Kidney capillary endothelial cell (primary cell): Measurements from ENCODE around the gene EIF4G3.
"Not testable (repeated sequence)": the region's sequence is repeated elsewhere in the genome, so short reads cannot be mapped to it uniquely, and the experiment has no call there.

ENCODE experiments used
- DNase-seq: peaks from one replicate; pipeline ENCODE4 v3.0.0-alpha.2; 2018; ENCODE audit warnings: low spot score

The EIF4G3 gene

GRCh38 chr1:21106238-21106637 is 70.5 kb downstream of the EIF4G3 start:
- no peak for DNase-seq

- no peak for DNase-seq
These were observed 70.9 kb downstream of the EIF4G3 start for GRCh38 chr1:21105807-21106206.

GRCh38 chr1:21104683-21105082 is 72.0 kb downstream of the EIF4G3 start:
- no peak for DNase-seq

- DNase-seq = no peak
These were observed 76.2 kb downstream of the EIF4G3 start for GRCh38 chr1:21100481-21100921.

GRCh38 chr1:21099869-21100131 is 76.9 kb downstream of the EIF4G3 start:
- no peak for DNase-seq

- DNase-seq = no peak
These were observed 77.4 kb downstream of the EIF4G3 start for GRCh38 chr1:21099034-21099868.

GRCh38 chr1:21098186-21098915 is 78.3 kb downstream of the EIF4G3 start:
- DNase-seq = no peak

GRCh38 chr1:21097729-21098128 is 79.0 kb downstream of the EIF4G3 start:
- no peak for DNase-seq

- DNase-seq = no peak
These were observed 80.7 kb downstream of the EIF4G3 start for GRCh38 chr1:21095976-21096375.

- DNase-seq = not testable (repeated sequence)
These were observed 82.4 kb downstream of the EIF4G3 start for GRCh38 chr1:21094282-21094681.

- not testable (repeated sequence) for DNase-seq
These were observed 83.3 kb downstream of the EIF4G3 start for GRCh38 chr1:21093271-21093958.

- not testable (repeated sequence) for DNase-seq
These were observed 84.2 kb downstream of the EIF4G3 start for GRCh38 chr1:21092545-21092944.

GRCh38 chr1:21091053-21091690 is 85.5 kb downstream of the EIF4G3 start:
- peak; percentile 71 for DNase-seq

- DNase-seq = no peak
These were observed 86.2 kb downstream of the EIF4G3 start for GRCh38 chr1:21090463-21090862.

- no peak for DNase-seq
These were observed 87.0 kb downstream of the EIF4G3 start for GRCh38 chr1:21089731-21090130.

- no peak for DNase-seq
These were observed 87.4 kb downstream of the EIF4G3 start for GRCh38 chr1:21089299-21089698.

- no peak for DNase-seq
These were observed 92.4 kb downstream of the EIF4G3 start for GRCh38 chr1:21084111-21084810.

- DNase-seq = no peak
These were observed 94.6 kb downstream of the EIF4G3 start for GRCh38 chr1:21082073-21082472.

GRCh38 chr1:21077085-21077484 is 99.6 kb downstream of the EIF4G3 start:
- peak; percentile 68 for DNase-seq

GRCh38 chr1:21072721-21073120 is 104.0 kb downstream of the EIF4G3 start:
- peak; percentile 57 for DNase-seq

- no peak for DNase-seq
These were observed 107.1 kb downstream of the EIF4G3 start for GRCh38 chr1:21069549-21069948.

- no peak for DNase-seq
These were observed 107.8 kb downstream of the EIF4G3 start for GRCh38 chr1:21068937-21069336.
